Activated naive CD4-positive, alpha-beta T cell treated with anti-CD3 and anti-CD28 coated beads, Interleukin-2, amount 50 U/mL, for 72 hours (primary cell): ENCODE measurements around the gene DUSP1. TPM values are rescaled to one million over a fixed set of nuclear protein-coding genes. Genes with fewer than 3 reads are reported as not detected.

Experiments
- total RNA-seq, 2 donors: library from RNA; stranded (reverse); gene quantifications; one replicate each; pipeline ENCODE4 v1.2.3, GENCODE V29; 2022

Gene DUSP1
- total RNA-seq, 2 donors from 2014 or later = 12.0 to 17.6 TPM

Other genes with a start within 250 kb of the DUSP1 start
- gene NEURL1B, start 129.9 kb downstream of the DUSP1 start, total RNA-seq = 1 to 10 TPM in 1 of 2 donors, under 1 TPM in 1; 0.23 to 1.4 TPM
- 10 to 100 TPM; 37.0 to 52.9 TPM for gene ERGIC1, start 63.1 kb upstream of the DUSP1 start, total RNA-seq
- 10 to 100 TPM; 53.5 to 61.6 TPM for gene RPL26L1, start 188.2 kb upstream of the DUSP1 start, total RNA-seq
- gene ATP6V0E1, start 212.6 kb upstream of the DUSP1 start, total RNA-seq = 10 to 100 TPM; 84.7 to 88.3 TPM